SU-DHL-6 (cell line): ENCODE data around the gene TNFRSF9.

Source experiments
- CTCF ChIP-seq: fragments of 200-600 bp; sonication (generic); IDR thresholded peaks from one replicate; pipeline ENCODE4 v1.5.1; 2017; ENCODE audit warnings: antibody characterized with exemption, mild to moderate bottlenecking, low read length, moderate library complexity; ENCODE audit not compliant: insufficient read depth, poor library complexity, severe bottlenecking
- EZH2phosphoT487 ChIP-seq: fragments of 200-600 bp; sonication (generic), shearing (Covaris generic); conservative IDR thresholded peaks from 2 replicates; pipeline ENCODE4 v1.6.1; 2018; ENCODE audit warnings: mild to moderate bottlenecking, antibody characterized with exemption, low read length, moderate library complexity, mixed read lengths

DNA sequence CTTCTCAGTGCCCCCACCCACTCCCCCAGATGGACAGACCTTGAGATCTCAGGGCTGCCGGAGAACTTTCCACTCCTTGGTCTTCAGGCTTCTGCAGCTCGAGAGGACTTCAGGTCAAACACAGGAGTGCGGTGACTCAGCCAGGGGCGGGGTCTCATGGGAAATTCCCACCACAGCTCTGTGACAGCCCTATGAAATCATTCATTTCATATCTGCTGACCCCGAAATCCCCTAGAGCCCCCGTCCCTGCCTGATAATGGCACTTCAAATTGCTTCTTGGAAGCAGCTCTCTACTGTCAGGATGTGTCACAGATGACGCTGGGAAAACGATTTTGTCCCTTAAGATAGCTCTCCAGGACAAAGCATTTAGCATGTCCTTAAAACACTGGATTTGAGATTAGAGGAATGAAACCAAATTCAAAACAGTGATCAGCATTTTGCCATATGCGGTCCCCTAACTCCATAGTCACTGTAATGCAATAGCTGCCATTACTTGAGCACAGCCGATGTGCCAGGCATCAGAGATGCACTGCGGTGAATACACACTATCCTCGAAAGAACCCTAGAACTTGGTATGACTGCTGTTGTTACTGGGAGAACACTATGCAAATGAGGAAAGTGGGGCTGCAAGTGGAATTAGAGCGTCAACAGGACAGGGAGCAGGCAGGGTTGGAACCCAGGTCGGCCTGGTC is at the start of gene TNFRSF9:
- TF ChIP-seq CTCF: no peak
- no peak for TF ChIP-seq EZH2phosphoT487
